Measurements from ENCODE around the gene POLN.
"Not testable (repeated sequence)": the region's sequence is repeated elsewhere in the genome, so short reads cannot be mapped to it uniquely, and the experiment has no call there.

Gene POLN

DNA sequence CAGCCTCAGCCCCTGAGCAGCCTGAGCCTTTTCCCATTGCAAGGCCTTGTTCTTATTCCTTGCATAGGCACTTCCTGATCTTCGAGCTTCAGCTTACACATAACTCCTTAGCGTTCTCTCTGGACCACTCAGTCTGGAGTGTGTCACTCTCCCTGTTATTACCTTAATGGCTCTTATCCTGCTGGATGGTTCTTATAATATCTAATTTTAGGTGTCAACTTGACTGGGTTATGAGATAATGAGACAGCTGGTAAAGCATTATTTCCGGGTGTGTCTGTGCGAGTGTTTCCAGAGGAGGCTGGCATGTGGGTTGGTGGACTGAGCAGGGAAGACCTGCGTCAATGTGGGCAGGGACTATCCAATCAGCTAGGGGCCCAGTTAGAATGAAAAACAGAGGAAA lies 75.7 kb downstream of the POLN start:
- DNase-seq: no peak
- TF ChIP-seq, protein P1, sequence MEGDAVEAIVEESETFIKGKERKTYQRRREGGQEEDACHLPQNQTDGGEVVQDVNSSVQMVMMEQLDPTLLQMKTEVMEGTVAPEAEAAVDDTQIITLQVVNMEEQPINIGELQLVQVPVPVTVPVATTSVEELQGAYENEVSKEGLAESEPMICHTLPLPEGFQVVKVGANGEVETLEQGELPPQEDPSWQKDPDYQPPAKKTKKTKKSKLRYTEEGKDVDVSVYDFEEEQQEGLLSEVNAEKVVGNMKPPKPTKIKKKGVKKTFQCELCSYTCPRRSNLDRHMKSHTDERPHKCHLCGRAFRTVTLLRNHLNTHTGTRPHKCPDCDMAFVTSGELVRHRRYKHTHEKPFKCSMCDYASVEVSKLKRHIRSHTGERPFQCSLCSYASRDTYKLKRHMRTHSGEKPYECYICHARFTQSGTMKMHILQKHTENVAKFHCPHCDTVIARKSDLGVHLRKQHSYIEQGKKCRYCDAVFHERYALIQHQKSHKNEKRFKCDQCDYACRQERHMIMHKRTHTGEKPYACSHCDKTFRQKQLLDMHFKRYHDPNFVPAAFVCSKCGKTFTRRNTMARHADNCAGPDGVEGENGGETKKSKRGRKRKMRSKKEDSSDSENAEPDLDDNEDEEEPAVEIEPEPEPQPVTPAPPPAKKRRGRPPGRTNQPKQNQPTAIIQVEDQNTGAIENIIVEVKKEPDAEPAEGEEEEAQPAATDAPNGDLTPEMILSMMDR (IDR thresholded peaks at IDR 0.05; ENCODE audit: low read depth, low read length, missing control alignments): no peak
- in situ Hi-C loops (cut with HindIII; ENCODE audit: low pct_ligation_motif_present, low sequenced_read_pairs): no loop called here
- H3K27me3 ChIP-seq (replicated peaks): no peaks in the 10 kb centered on the region
- no peak overlapping the region for H3K27ac ChIP-seq
- no peak overlapping the region for H3K4me3 ChIP-seq (ENCODE audit: low read depth, low read length)
- H3K36me3 ChIP-seq (replicated peaks): no peaks in the 10 kb centered on the region

DNA sequence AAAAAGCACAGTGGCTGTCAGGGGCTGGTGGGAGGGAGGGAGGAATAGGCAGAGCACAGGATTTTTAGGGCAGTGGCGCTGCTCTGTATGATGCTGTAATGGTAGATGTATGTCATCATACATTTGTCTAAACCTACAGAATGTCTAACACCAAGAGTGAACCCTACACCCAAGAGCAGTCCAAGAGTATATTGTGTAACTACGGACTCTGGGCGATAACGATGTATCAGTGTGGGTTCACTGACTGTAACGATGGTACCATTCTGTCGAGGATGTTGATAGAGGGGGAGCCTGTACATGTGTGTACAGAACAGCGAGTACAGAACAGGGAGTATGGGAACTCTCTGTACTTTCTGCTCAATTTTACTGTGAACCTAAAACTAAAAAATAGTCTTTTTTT lies 76.5 kb downstream of the POLN start:
- no peak for DNase-seq

DNA sequence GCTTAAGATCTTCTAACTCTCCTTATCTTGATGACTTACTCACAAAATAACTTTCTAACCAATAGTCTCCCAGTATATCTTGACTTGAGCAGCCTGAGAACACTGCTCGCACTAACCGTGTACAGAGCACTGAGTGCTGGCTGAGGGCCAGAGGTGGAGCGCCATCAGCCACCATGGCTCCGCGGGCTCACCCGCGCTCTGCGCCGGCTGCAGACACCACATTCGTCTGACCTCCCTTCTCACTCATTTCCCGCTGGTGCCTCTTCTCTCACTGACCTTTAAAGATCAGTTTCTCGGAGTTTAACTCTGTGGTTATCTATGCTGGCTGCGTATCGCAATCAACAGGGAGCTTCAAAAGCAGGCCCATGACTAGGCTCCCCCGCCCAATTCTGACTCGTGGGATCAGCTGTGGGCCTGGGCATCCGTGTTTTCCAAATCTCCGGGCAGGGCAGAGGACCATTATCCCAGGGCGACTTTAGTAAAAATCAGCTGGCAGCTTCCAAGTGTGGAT lies 78.6 kb downstream of the POLN start:
- TF ChIP-seq, protein P1 (IDR thresholded peaks at IDR 0.05; ENCODE audit: low read depth, low read length, missing control alignments): no peak
- DNase-seq: no peak
- H3K36me3 ChIP-seq (replicated peaks): no peaks in the 10 kb centered on the region
- no peaks in the 10 kb centered on the region for H3K27me3 ChIP-seq (replicated peaks)
- no peak overlapping the region for H3K27ac ChIP-seq
- no peak overlapping the region for H3K4me3 ChIP-seq (ENCODE audit: low read depth, low read length)
- in situ Hi-C loops (cut with HindIII; ENCODE audit: low pct_ligation_motif_present, low sequenced_read_pairs): no loop called here

More for the DNA sequence above, 76.5 kb downstream of the POLN start:
- Histone ChIP-seq H3K36me3 (replicated peaks) (no peaks in the 10 kb centered on the region), H3K27me3 (replicated peaks) (no peaks in the 10 kb centered on the region), H3K4me3 (ENCODE audit: low read depth, low read length) (no peak overlapping the region), H3K27ac (no peak overlapping the region)
- TF ChIP-seq, protein P1 (IDR thresholded peaks at IDR 0.05; ENCODE audit: low read depth, low read length, missing control alignments): no peak
- in situ Hi-C loops (cut with HindIII; ENCODE audit: low pct_ligation_motif_present, low sequenced_read_pairs): no loop called here

DNA sequence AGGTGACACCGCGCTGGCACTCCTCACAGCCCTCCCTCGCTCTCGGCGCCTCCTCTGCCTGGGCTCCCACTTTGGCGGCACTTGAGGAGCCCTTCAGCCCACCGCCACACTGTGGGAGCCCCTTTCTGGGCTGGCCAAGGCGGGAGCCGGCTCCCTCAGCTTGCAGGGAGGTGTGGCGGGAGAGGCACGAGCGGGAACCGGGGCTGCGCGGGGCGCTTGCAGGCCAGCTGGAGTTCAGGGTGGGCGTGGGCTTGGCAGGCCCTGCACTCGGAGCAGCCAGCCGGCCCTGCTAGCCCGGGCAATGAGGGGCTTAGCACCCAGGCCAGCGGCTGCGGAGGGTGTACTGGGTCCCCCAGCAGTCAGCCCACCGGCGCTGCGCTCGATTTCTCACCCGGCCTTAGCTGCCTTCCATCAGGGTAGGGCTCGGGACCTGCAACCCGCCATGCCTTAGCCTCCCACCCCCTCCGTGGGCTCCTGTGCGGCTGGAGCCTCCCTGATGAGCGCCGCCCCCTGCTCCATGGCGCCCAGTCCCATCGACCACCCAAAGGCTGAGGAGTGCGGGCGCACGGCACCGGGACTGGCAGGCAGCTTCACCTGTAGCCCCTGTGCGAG lies 80.7 kb downstream of the POLN start:
- H3K4me3 ChIP-seq (ENCODE audit: low read depth, low read length); H3K27ac ChIP-seq; in situ Hi-C loops (cut with HindIII; ENCODE audit: low pct_ligation_motif_present, low sequenced_read_pairs); H3K27me3 ChIP-seq (replicated peaks); DNase-seq; H3K36me3 ChIP-seq (replicated peaks): not testable (repeated sequence)

DNA sequence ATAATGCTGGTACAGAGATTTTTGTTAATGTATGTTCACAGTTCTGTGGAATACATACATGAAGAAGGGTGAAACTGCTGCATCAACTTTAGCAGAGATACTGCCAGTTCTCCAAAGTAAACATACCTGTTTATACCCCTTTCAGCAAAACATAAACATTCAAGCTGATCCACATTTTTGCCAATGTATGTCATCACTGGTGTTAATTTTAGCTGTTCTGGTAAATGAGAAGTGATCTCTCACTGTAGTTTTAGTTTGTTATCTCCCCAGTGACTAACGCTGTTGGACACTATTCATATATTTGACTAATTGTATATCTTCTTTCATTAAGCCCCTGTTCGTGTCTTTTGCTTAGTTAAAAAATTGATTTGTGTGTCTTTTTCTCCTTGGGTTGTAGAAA lies 82.0 kb downstream of the POLN start:
- Histone ChIP-seq H3K36me3 (replicated peaks) (no peaks in the 10 kb centered on the region), H3K27me3 (replicated peaks) (no peaks in the 10 kb centered on the region), H3K4me3 (ENCODE audit: low read depth, low read length) (no peak overlapping the region), H3K27ac (no peak overlapping the region)
- in situ Hi-C loops (cut with HindIII; ENCODE audit: low pct_ligation_motif_present, low sequenced_read_pairs): no loop called here
- no peak for DNase-seq
- TF ChIP-seq, protein P1 (IDR thresholded peaks at IDR 0.05; ENCODE audit: low read depth, low read length, missing control alignments): no peak

DNA sequence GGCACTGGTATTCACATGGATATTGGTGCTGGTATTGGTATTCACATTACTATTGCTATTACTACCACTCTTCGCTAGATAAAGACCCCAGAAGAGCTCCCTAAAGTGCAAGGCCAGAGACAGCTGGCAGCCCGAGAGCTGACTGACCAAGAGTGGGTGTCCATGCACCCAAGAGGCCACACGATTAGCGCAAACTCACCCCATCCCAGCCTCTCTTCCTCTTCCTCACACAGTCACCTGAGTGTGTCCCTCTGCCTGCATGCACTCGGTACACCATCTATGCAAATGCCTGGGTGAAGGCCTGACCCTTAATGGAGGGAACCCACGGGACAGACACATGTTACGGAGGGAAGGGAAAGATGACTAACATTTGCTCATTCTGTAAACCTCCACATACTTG lies 86.7 kb downstream of the POLN start:
- Histone ChIP-seq H3K27ac (no peak overlapping the region), H3K4me3 (ENCODE audit: low read depth, low read length) (no peak overlapping the region), H3K27me3 (replicated peaks) (no peaks in the 10 kb centered on the region), H3K36me3 (replicated peaks) (no peaks in the 10 kb centered on the region)
- in situ Hi-C loops (cut with HindIII; ENCODE audit: low pct_ligation_motif_present, low sequenced_read_pairs): no loop called here
- DNase-seq: no peak
- TF ChIP-seq, protein P1 (IDR thresholded peaks at IDR 0.05; ENCODE audit: low read depth, low read length, missing control alignments): no peak

Data from brain microvascular endothelial cell (primary cell).